Measurements from ENCODE around the gene KIAA1671.
A peak's percentile ranks its signal among the peaks of the same experiment; 100 is the strongest.

KIAA1671 gene

DNA sequence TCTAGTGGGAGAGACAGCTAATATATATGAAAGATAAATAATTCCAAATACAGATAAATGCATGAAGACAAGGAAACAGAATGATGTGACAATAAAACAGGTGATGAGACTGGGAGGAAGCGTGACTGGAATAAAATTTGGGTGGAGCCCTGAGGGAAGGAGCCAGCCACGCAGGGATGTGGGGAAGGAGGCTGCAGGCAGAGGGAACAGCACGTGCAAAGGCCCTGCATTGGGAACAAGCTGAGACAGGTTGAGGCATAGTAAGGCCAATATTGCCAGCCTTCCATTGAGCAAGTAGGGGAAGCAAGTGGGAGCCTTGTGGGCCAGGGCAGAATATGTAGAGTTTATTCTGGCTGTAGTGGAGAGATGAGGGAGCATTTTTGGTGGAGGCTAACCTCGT, 139.6 kb downstream of the KIAA1671 start:
- no peak for DNase-seq (ENCODE audit: low read depth)

- DNase-seq (ENCODE audit: low read depth): no peak
Observed at GRCh38 chr22:25094579-25094978, 142.1 kb downstream of the KIAA1671 start.

DNA sequence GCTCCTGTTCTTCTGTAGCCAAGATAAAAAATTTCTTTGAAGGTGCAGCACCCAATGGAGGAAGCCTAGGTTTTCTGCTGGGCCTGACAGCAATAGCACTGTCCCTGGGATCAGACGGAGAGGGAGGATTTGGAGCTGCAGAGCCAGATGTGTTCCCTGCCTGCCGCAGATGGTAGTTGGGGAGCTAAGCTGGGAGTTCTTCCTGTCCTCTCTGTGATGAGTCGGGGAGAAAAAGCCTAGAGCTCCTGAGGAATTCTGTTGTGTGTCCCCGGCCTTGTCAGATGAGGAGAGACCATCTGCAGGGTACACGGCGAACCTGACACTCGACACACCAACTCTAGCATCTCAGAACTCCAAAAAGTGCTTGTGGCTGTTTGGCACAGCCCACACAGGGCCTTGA, 143.4 kb downstream of the KIAA1671 start:
- DNase-seq (ENCODE audit: low read depth): no peak

DNA sequence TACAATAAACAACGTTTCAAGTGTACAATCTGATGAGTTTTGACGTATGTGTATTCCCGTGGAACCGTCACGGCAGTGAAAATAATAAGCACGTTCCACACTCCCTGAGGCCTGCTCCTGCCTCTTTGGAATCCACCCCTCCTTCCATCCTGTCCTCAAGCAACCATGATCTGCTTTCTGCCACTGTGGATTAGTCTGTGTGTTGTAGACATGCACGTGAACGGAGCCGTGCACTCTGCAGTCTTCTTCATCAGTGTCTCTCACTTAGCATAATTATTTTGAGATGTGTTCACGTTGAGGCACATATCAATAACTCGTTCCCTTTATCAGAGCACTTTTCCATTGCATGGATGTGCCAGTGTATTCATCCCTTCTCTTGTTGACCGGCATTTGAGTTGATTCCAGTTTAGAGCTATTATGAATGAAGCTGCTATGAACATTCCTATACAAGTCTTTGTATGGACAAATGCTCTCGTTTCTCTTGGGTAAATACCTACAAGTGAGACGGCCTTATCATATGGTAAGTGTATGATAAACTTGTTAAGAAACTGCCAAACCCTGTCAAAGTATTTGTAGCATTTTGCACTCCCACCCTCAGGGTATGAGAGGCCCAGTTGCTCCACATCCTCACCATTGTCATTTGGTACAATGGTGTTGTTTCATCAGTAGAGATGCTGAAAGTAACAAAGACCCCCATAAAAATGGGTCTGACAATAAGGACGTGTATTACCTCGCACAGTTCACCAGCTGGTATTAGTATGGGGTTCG, 144.3 kb downstream of the KIAA1671 start:
- no peak for DNase-seq (ENCODE audit: low read depth)

DNA sequence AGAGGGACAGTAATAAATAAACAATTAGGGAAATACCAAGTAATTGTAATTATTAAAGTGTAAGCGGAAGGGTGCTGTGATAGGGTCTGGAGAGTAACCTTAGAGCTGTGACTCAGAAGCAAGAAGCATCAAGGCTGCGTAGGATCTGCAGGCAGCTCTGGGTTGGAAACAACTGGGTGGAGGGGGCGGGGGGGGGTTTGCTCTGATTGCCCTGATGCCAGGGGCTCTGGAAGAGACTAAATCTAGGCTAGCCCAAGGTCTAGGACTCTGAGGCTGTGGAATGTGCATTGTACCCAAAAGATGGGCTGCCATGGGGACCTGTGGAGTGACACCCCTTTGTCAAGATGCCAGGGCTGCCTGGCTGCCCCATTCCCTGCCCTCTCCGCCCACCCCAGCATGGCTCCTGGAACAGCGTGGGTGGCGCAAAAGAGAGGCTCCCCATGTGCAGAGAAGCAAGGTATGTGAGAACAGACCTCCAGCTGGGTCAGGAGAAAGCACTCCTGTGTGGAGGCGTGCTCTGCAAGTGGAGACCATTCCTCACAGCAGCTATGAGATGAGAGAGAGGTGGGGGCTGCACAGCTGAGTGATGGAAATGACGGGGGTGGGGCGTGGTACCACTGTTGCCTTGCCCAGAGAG, 146.0 kb downstream of the KIAA1671 start:
- DNase-seq (ENCODE audit: low read depth): no peak

GRCh38 chr22:25099202-25099601, 146.7 kb downstream of the KIAA1671 start:
- no peak for DNase-seq (ENCODE audit: low read depth)

- no peak for DNase-seq (ENCODE audit: low read depth)
Observed at GRCh38 chr22:25100402-25100801, 147.9 kb downstream of the KIAA1671 start.

- DNase-seq (ENCODE audit: low read depth): no peak
Observed at GRCh38 chr22:25100948-25101347, 148.4 kb downstream of the KIAA1671 start.

DNA sequence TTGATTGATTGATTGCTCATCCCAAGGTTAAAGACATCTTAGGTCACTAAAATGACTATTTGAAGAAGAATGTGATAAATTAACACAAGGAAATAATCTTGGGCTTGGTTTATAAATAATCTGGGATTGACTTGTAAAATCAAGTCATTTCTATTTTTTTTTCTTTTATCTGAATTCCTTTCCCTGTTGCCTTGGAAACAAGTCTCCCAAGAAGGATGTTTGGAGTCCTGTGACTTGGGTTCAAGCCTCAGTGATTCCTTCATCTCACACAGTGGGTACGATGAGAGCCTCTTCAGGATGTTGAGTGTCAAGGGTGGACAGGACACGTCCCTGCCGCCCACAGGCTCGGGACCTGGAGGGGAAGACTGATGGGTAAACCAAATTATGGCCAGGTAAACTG, 149.0 kb downstream of the KIAA1671 start:
- DNase-seq (ENCODE audit: low read depth): no peak

DNA sequence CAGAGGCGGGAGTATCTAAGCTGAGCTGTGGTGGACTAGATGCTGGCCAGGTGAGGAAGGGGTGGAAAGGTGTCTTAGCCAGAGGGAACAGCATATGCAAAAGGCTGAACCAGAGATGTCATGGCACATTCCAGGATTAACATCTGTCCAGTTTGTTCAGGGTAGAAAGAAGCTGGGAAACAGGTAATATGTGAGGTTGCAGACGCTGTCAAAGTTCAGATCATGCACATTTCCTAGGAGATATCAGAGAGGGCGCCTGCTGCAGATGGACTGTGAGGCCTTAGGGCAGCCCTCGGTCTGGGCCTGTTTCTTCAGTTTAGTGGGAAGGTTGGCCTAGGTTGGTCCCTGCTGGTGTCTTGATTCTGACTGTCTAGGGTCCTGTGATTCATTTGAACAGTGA, 149.5 kb downstream of the KIAA1671 start:
- no peak for DNase-seq (ENCODE audit: low read depth)

GRCh38 chr22:25102722-25103121, 150.2 kb downstream of the KIAA1671 start:
- DNase-seq (ENCODE audit: low read depth): no peak

GRCh38 chr22:25104367-25104766, 151.9 kb downstream of the KIAA1671 start:
- no peak for DNase-seq (ENCODE audit: low read depth)

GRCh38 chr22:25105817-25106650, 153.5 kb downstream of the KIAA1671 start:
- DNase-seq (ENCODE audit: low read depth): no peak

DNA sequence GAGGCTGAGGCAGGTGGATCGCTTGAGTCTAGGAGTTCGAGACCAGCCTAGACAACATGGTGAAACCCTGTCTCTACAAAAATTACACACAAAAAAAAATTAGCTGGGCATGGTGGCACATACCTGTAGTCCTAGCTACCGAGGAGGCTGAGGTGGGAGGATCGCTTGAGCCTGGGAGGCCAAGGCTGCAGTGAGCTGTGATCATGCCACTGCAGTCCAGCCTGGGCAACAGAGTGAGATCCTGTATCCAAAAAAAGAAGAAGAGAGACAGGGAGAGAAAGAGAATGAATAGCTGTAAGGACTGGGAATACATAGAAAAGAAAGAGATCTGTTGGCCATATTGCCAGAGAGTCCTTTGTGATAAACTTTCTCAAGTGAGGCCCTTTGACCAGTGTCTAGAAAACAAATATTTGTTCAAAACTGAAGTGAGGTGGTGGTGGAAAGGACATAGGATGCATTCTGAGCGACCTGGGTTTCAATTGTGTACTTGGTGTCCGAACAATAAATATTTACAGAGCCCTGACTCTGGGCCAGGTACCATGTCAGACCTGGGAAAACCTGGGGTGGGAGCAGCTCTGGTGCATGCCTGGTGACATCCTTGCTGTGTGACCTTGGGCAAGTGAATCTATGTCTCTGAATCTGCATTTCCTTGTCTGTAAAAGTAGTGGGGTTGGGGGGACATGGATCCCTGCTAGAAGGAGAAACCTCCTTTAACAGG, 157.5 kb downstream of the KIAA1671 start:
- DNase-seq (ENCODE audit: low read depth): no peak

DNA sequence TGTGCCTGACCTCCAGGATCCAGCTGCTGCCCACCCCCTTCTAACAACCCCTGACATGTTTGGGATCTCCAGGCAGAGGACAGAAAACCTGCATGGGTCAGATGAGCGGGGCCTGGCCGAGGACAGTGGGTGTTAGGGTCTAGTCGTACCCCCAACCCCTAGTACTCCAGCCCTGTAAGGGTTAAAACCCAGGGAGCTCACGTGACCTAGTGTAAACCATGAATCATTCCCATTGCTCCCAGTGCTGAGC, 158.0 kb downstream of the KIAA1671 start:
- DNase-seq (ENCODE audit: low read depth): no peak

GRCh38 chr22:25110846-25111578, 158.5 kb downstream of the KIAA1671 start:
- DNase-seq (ENCODE audit: low read depth): peak; percentile 35

GRCh38 chr22:25111579-25112517, 159.3 kb downstream of the KIAA1671 start:
- DNase-seq (ENCODE audit: low read depth): no peak

DNA sequence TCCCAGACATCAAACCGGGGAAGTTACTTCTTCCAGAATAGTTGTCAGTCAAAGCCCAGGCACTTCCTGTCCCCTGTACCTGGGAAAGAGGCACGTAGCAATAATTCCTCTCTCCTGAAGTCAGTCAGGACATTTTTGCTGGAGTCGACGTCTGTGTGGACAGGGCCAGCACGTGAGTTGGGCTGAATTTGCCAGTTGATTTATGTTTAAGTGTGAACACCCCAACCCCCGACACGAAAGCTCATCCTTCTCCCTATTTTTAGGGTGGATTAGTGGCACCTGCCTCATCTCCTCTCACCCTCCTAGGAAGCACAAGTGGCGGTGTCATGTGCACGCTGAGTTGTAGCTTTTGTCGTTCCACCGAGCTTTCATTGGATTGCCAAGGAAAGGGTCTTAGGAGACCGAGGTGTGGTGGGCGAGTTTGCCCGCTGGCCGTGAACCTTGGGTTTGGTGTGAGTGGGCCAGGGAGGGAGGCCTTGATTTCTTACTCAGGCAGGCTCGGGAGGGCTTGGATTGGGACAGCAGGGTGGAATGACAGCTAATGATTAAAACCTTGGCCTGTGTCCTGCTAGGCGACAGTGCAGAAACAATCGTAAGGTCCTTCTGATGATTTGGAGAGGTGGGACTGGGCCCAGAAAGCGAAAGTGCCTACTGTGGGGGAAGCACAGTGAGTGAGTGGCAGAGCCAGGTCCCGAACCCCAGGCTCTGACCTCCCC, 160.2 kb downstream of the KIAA1671 start:
- DNase-seq (ENCODE audit: low read depth): no peak

- no peak for DNase-seq (ENCODE audit: low read depth)
Observed at GRCh38 chr22:25113316-25113721, 160.8 kb downstream of the KIAA1671 start.
